GM21526 (cell line): ENCODE results near the gene CD48.
"Not testable (repeated sequence)": the region's sequence is repeated elsewhere in the genome, so short reads cannot be mapped to it uniquely, and the experiment has no call there.

Experiments
- ATAC-seq: cut with Tn5 transposase; IDR thresholded peaks from one replicate; pipeline ENCODE4 v1.9.1; 2021; ENCODE audit warnings: moderate library complexity; ENCODE audit not compliant: unreplicated experiment, low FRiP score

CD48 gene

DNA sequence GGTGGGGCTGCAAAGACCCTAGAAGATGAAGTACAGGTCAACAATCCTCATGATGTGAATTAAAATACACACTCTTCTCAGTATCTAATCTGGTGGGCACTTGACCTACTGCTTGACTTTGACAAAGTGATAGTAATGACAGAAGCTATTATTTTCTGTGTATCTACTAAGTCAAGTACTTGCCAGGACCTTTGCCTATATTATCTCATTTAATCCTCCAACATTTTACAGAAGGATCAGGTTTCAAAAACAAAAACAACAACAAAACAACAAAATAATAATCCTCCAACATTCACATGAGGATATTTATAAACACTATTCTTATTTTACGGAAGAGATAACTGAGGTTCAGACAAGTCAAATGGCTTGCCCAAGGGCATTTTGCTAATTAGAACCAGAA, 4.4 kb upstream of the CD48 start:
- no peak for ATAC-seq

DNA sequence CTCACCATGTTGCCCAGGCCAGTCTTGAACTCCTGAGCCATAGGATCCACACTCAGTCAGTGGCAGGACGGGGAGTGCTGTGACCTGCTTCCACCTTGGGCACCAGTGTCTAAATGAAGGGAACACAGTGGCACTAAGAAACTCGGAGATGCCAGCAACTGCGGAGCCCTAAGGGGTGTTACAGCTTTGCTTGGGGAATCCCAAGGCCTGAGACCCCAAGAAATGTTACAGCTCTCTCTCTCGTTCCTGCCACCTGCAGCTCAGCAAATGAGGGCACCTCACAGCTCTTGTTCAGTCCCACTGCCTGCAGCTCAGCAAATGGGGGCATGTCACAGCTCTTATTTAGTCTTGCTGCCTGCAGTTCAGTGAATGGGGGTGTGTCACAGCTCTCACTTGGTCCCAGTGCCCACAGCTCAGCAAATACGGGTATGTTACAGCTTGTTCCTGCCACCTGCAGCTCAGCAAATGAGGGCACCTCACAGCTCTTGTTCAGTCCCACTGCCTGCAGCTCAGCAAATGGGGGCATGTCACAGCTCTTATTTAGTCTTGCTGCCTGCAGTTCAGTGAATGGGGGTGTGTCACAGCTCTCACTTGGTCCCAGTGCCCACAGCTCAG, 2.5 kb upstream of the CD48 start:
- ATAC-seq = not testable (repeated sequence)

DNA sequence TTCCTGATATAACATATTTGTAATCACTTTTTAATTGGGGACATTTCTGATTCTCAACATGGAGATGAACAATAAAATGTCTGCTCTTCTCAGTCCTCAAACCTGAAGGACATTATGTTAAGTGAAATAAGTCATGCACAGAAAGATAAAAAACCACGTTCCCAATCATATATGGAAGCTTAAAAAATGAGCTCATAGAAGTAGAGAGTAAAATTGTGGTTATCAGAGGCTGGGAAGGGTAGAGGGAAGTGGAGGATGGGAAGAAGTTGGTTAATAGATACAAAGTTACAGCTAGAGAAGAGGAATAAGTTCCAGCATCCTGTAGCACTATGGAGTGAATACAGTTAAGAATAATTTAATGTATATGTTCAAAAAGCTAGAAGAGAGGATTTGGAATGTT, 1.5 kb upstream of the CD48 start:
- ATAC-seq = no peak

DNA sequence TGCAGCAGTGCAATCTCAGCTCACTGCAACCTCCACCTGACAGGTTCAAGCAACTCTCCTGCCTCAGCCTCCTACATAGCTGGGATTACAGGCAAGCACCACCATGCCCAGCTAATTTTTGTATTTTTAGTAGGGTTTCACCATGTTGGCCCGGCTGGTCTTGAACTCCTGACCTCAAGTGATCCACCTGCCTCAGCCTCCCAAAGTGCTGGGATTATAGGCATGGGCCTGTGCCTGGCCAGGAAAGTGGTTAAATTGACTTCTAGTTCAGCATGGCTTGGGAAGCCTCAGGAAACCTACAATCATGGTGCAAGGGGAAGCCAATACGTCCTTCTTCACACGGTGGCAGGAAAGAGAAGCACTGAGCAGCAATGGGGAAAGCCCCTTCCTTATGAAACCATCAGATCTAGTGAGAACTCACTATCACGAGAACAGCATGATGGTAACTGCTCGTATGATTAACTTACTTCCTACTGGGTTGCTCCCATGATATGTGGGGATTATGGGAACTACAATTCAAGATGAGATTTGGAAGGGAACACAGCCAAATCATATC, 981 bp upstream of the CD48 start:
- peak; percentile 37 for ATAC-seq

DNA sequence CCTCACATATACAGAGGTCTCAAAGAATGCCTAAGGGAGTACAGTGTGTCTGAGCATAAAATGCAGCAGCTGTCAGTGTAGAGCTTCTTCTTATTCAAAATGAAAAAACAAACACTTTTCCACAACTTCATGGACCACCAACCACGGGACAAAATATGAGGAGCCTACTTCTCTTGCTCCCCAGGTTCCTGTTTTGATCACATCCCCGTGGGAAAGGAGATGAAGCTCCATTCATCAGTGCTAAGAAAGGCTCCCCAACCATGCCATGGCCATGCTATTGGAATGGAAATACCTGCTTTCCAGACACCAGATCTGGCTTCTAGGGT, 383 bp downstream of the CD48 start:
- no peak for ATAC-seq

DNA sequence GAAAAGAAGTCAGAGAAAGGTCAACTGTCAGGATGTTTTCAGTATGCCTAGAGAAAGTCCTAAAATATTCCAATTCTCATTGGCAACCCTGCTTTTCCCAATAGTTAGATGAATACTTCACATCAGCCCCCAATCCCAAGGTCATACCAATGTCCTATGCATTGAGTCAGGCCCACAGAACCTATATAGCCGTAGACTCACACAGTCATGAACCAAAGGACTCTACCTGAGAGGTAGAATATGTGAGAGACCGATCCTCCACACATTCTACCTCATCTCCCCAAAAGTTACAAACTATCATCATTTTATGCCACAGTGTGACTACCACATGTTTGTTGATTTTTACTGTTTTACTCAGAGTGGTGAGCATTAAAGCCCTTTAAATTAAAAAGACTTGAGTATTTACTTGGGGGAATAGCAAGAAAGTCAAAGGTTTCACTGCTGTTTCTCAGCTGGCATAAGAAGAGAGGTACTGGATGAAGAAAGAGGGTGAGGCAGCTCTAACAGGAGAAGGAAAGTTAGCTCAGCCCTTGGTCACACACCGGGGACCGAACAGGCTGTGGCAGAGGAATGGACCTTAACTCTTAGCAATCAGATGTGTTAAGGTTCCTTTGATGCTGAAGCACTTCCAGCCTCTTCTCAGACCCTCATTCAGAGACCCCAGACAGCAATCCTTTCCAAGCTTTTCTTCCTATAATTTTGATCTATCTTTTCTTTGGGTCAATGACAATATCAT, 937 bp downstream of the CD48 start:
- no peak for ATAC-seq

DNA sequence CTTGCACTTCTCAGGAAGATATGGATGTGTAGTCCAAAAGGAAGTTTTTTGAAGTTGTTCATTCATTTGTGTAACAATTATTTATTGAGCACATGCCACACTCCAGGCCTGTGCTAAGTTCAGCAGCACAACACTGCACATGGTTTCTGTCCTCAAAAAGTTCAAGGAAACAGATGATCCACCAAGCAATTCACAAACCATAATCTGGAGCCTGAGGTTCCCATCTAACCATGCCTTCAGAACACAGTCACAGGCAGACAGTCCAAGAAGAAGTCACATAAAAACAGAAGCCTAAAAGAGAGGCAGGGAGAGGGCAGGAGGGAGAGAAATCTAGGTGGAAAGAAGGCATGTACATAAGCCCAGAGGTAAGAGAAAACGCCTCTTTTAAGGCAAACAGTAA, 1.9 kb downstream of the CD48 start:
- no peak for ATAC-seq

DNA sequence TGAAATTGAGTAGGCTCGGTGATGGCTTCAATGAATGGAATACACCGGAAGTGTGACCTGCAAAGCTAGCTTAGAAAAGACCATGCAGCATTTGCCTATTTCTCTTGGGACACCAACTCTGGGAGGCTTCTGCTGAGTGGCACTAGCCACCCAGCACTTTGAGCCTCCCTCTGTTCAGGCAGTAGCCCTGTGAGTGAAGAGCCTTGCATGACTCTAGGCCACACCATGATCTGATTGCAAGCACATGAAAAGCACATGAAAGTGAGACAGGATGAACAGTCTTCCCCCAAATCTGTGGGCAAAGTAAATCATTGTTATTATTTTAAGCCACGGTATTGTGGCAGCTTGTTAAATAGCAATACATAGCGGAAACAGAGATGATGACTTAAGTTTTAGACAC, 2.8 kb downstream of the CD48 start:
- no peak for ATAC-seq

DNA sequence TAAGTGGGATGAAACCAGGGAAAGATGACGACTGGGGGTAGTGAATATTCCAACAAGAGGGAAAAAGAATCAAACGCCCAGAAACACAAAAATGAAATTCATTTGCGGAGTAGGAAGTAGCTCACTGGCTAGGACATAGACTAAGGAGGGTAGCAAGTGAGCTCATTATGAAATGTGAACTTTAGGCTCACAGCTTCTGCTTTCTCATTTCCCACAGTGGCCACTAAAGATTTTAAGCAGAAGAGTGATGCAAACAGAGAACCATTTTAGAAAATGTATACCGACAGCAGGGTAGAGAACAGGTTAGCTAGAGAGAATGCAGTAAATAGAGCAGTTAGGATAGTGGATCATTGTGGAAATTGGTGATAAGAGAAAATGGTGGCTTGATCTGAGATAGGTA, 3.5 kb downstream of the CD48 start:
- no peak for ATAC-seq

DNA sequence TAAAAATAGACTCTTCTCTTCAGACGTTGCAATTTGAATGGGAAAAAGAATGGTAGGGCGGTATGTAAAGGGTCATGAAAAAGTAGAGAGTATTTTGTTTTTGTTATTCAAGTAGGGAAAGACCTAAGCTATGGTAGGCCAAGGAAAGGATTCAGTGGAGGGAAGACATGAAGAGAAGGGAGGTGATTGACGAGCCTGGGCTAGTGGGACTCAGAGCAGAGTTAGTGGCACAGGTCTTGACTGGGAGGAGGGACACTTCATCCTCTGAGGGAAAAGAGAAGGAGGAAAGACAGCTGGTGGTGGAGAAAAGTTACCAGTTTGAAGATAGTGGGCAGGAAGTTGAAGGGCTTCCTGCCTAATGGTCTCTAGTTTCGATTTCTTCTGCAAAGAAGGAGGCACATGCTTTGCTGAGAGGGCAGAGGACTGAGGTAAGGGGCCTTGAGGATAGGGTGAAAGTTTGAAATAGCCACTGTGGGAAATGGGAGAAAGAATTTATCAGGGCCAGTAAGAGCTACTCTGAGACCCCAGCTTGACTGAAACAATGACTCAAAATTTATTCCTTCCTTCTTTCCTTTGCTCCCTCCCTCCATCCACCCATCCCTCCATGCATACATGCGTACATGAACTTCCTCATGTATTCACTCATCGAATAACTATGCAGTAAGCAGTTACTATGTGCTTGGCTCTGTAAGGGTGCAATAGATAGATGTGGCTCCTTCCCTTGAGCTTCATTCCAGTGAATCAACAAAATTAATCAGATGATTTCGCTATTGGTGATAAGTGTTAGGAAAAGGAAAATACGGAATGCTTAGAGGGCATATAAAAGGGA, 4.2 kb downstream of the CD48 start:
- no peak for ATAC-seq

DNA sequence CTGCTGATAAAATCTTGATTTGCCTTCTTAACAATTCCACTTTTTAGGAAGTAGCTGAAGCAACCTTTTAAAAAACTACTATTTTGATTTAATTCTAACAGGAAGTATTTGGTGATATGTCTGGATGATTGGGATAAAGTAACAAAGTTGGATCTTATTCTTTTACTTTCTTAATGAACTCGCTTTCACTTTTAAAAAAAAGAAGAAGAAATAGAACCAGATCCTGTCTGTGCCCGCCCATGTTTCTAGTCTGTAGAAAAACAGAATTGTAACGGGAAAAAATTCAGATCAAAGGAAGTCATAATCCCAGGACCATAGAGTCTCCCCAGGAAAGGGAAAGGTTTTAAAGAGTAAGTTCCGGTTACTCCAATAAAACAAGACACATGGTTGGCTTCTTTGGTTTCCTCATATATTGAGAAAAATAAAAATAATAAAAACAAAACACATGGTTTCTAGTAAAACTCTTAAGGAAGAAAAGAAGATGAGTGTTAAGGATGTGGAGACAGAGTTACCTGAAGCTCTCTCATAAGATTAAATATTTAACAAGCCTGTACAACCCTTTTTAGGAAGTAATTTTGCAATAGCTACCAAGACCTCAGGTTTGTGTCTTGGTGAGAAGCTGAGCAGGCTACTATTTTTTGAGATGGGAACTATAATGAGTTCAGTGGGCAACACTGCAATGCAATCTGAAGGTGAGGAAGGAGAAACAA, 4.9 kb downstream of the CD48 start:
- no peak for ATAC-seq

DNA sequence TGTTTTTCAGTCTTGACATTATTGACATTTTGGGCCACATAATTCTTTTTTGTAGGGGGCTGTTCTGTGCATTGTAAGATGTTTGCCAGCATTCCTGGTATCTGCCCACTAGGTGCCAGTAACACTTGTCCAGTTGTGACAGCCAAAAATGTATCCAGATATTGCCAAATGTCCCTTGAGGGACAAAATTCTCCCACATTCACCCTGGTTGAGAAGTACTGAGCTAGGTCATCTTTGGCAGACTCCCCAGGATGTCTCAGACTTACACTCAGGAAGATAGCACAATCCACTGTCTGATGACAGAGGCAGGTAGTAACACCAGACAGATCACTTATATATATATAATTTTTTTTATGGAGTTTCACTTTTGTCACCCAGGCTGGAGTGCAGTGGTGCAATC, 5.9 kb downstream of the CD48 start:
- no peak for ATAC-seq

DNA sequence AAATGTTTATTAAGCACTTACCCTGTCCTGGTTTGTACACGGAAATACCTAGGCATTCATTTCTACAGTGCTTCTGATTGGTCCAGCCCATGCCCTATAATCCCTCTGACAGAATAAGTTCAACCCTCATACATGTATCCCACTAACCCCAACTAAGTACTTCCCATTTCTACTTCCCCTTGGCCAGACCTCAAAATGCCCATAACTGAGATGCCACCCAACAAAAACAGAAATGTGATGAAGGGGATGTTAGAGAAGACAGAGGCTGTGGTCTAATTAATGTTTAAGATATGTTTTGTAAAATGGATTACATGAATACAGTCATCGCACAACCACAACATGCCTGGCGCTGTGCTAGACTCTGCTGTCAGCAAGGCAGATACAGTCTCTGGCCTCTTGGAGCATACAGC, 6.4 kb downstream of the CD48 start:
- ATAC-seq = not testable (repeated sequence)

DNA sequence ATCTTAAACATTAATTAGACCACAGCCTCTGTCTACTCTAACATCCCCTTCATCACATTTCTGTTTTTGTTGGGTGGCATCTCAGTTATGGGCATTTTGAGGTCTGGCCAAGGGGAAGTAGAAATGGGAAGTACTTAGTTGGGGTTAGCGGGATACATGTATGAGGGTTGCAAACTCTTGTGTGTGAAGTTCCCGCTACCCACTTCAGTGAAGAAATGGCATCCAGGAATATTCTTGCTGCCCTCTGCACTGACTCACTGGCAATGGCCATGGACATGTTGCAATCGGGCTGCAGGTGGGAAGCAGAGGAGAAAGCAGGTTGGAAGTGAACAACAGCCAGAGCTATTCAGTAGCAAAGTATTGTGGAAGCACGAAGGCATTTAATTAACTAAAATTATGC, 7.4 kb downstream of the CD48 start:
- no peak for ATAC-seq

DNA sequence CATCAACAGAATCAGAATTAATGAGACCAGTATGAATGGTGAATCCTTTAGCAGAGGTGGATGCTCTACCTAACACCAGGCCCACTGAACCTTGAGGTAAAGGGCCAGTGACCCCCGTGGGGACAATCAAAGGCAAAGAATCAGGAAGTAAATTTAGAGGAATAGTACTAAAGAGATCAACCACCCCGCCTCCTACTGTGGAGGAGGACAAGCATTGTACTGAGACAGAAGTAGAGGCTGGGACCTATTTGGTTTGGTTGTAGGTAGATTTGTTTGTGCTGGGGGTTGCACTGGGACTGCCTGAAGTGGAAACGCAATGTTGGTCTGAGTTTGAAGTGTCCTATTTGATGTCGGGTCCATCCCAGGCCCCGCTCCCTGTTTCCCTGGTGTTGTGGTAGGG, 9.5 kb downstream of the CD48 start:
- ATAC-seq = no peak

DNA sequence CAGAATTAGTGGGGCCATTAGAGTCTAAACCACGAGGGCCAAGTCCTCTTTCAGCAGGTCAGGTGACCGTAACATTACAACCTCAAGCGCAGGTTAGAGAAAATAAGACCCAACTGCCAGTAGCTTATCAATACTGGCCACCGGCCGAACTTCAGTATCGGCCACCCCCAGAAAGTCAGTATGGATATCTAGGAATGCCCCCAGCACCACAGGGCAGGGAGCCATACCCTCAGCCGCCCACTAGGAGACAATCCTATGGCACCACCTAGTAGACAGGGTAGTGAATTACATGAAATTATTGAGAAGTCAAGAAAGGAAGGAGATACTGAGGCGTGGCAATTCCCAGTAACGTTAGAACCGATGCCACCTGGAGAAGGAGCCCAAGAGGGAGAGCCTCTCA, 19.2 kb downstream of the CD48 start:
- ATAC-seq = not testable (repeated sequence)

DNA sequence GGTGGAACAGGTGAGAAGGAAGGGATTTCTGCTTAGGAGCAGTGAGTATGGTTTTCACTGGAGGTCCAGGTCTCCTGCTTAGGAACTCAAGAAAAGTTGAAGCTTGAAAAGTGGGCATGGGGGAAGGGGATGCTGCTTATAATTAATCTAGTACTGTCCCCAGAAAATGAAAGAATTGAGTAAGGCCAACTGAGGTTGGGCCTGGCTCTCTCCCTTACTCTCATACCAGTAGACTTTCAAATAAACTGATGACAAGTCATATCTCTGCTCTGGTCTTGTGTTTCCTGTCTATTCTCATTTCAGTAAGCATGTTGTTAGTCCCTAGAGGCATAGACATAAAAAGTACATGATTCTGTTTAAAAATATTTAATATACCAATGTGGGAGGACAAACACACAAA, 26.4 kb downstream of the CD48 start:
- no peak for ATAC-seq

DNA sequence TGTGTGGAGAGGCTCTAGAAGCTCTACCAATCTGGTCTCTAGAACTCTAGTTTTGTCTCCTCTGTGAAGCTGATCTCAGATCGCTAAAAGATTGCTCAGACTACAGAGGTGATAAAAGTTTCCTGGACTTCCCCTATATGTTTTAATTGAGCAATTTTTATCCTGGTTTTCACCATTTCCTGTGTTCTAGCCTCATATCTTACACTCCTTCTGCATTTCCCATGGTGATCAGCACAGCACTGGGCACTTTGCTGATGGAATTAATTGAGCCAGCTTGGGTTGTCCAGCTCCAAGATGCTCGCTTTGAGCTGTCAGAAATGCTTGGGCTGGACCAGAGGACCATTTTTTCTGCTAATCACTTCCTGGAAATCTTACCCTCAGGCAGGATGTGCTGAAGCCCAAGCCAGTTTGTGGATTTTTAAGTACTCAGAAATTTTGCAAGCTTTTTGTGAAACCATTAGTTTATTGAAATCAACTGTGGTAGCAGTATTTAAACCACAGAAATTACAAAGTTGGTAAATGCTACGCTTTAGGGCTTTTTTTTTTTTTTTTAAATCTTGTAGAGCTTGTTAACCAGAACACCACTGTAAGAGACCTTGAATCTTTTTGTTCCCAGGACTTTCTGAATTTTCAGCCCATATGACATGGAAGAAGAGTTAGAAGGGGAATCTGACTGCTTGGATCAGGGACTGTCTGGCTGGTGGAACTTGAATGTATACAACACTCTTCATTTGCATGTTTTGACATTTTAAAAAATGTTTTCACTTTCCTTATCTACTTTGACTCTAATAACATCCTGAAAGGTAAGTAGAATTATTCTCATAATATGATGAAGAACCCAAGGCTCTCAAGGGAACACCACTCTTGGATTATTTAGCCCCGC, 28.4 kb downstream of the CD48 start:
- ATAC-seq = no peak

DNA sequence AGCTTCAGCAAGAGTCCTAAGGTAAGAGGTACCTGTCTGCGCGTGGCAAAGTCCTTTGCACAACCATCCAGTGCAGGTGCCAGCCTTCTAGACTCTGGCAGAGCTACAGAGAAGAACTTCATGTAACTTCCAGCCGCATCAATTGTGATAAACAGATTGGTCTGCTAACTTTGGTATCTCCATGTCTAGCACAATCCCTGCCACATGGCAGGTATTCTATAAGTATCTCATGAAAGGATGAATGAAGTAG, 29.8 kb downstream of the CD48 start:
- no peak for ATAC-seq
